AG04450 (cell line): Measurements from ENCODE around the gene ACSF3. TPM values are rescaled to one million over a fixed set of nuclear protein-coding genes. Genes with fewer than 3 reads are reported as not detected.

ENCODE experiments used
- CTCF ChIA-PET: fragments of 300-600, 350-600 bp; formaldehyde crosslinking; extraction: SDS; loops from one replicate; lab custom pipeline; 2022; ENCODE audit warnings: antibody characterized with exemption, inconsistent platforms; lab: Charles Lee
- POLR2A ChIA-PET: fragments of 350-600 bp; formaldehyde crosslinking; extraction: SDS; loops from one replicate; lab custom pipeline; 2021; ENCODE audit warnings: antibody characterized with exemption, inconsistent platforms; lab: Yijun Ruan, JAX
- DNase-seq: peaks from one replicate; pipeline ENCODE4 v3.0.0-alpha.2; 2011; ENCODE audit warnings: low read depth, low spot score
- H3K27ac ChIP-seq: one replicate; pipeline ENCODE4 v1.5.1; 2012; ENCODE audit warnings: low read depth, low read length, control low read depth
- H3K27me3 ChIP-seq: one replicate; pipeline ENCODE4 v1.6.0; 2012; ENCODE audit warnings: low read length; ENCODE audit not compliant: control insufficient read depth, insufficient read depth
- H3K4me3 ChIP-seq: 2 replicates; pipeline ENCODE4 v1.5.1; 2011; ENCODE audit warnings: mild to moderate bottlenecking, low read depth, low read length, control low read depth
- H3K9me3 ChIP-seq: 2 replicates; pipeline ENCODE4 v1.5.1; 2012; ENCODE audit warnings: low read length; ENCODE audit not compliant: control insufficient read depth, insufficient read depth
- CTCF ChIP-seq: IDR thresholded peaks from 2 replicates; pipeline ENCODE4 v1.5.1; 2011; ENCODE audit warnings: low read depth, low read length, control low read depth, inconsistent platforms
- polyA plus RNA-seq: library from polyadenylated mRNA; depleted of rRNA; stranded (reverse); fragments of >200 nt; gene quantifications from 2 replicates; pipeline ENCODE4 v1.2.3, GENCODE V29; 2011

The ACSF3 gene
- polyA plus RNA-seq, 1 experiment, result 11.2 TPM

GRCh38 chr16:89123831-89124100 is 30.1 kb downstream of the ACSF3 start:
- Histone ChIP-seq H3K27ac (no peak overlapping the region), H3K9me3 (peaks cover 1% of the 10 kb centered on the region; the same call in 1 of the 2 replicates), H3K27me3 (no peaks in the 10 kb centered on the region), H3K4me3 (no peak overlapping the region)
- no peak for TF ChIP-seq CTCF
- POLR2A ChIA-PET, result no interaction called here
- no peak for DNase-seq
- CTCF ChIA-PET, result no interaction called here

- no peak for TF ChIP-seq CTCF
- DNase-seq, result no peak
- ChIA-PET CTCF (no interaction called here), POLR2A (no interaction called here)
- no peaks in the 10 kb centered on the region for H3K27me3 ChIP-seq
- no peak overlapping the region for H3K27ac ChIP-seq
- H3K4me3 ChIP-seq, result no peak overlapping the region
- peaks cover 2% of the 10 kb centered on the region; the same call in 1 of the 2 replicates for H3K9me3 ChIP-seq
Observed at GRCh38 chr16:89129378-89129777, 35.7 kb downstream of the ACSF3 start.

DNA sequence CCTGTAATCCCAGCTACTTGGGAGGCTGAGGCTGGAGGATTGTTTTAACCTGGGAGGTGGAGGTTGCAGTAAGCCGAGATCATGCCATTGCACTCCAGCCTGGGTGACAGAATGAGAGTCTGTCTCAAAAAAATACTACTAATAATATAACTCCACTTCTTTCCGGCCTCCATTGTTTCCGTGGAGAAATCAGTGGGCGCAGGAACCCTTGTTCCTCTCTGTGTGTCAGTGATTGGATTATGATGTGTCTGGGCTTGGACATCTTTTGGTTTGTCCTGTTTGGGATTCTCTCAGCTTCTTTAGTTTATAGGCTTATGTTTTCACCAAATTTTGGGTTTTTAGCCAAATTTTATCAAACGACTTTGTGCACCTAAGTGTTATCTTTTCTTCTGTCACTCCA is 36.8 kb downstream of the ACSF3 start:
- Histone ChIP-seq H3K9me3 (peaks cover 2% of the 10 kb centered on the region; the same call in 1 of the 2 replicates), H3K27me3 (no peaks in the 10 kb centered on the region), H3K4me3 (no peak overlapping the region), H3K27ac (no peak overlapping the region)
- TF ChIP-seq CTCF, result no peak
- ChIA-PET CTCF (no interaction called here), POLR2A (no interaction called here)
- DNase-seq, result no peak

DNA sequence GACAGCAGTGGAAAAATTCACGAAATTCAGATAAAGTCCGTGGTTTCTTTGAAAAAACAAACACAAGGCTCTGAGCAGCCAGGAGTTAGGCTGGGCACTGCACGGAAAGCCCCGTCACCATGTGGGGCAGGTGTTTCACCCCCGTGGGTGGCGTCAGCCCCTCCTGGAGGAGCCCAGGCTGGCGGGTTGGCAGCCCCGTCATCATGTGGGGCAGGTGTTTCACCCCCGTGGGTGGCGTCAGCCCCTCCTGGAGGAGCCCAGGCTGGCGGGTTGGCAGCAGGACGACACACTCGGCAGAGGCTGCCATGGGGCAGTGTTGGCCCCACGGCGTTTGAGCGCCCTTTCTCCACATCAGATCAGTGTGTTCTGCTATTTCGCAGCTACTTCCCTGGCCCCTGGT is 38.1 kb downstream of the ACSF3 start:
- DNase-seq, result no peak
- ChIA-PET POLR2A (no interaction called here), CTCF (no interaction called here)

More for the DNA sequence above, 38.1 kb downstream of the ACSF3 start:
- no peak for TF ChIP-seq CTCF
- Histone ChIP-seq H3K4me3 (no peak overlapping the region), H3K27ac (no peak overlapping the region), H3K27me3 (no peaks in the 10 kb centered on the region), H3K9me3 (peaks cover 2% of the 10 kb centered on the region; the same call in 1 of the 2 replicates)
